HepG2 (cell line): ENCODE measurements around the gene ARMC3.

ENCODE experiments used
- CEBPB ChIP-seq: IDR thresholded peaks from 2 replicates; pipeline ENCODE4 v1.6.1; 2011; ENCODE audit warnings: low read depth, low read length, improper control_type of control experiment, borderline replicate concordance
- CEBPG ChIP-seq: IDR thresholded peaks from 2 replicates; pipeline ENCODE4 v1.6.1; 2016
- CEBPZ ChIP-seq: IDR thresholded peaks from 2 replicates; pipeline ENCODE4 v1.6.1; 2012; ENCODE audit warnings: low read length, improper control_type of control experiment
- MEIS1 ChIP-seq: sonication (generic); formaldehyde crosslinking; IDR thresholded peaks from 2 replicates; pipeline ENCODE4 v1.9.0; 2021; ENCODE audit warnings: mild to moderate bottlenecking, missing genetic modification reagents, moderate library complexity, borderline replicate concordance
- MTA3 ChIP-seq: sonication (generic); formaldehyde crosslinking; IDR thresholded peaks from 2 replicates; pipeline ENCODE4 v1.4.0; 2020; ENCODE audit warnings: missing genetic modification reagents
- NR3C1 ChIP-seq: sonication (generic); formaldehyde crosslinking; IDR thresholded peaks from 2 replicates; pipeline ENCODE4 v1.4.0; 2020; ENCODE audit warnings: missing genetic modification reagents
- PLRG1 ChIP-seq: fragments of 450-650 bp; conservative IDR thresholded peaks from 2 replicates; pipeline ENCODE4 v1.6.1; 2016
- TFAP4 ChIP-seq: sonication (generic); IDR thresholded peaks from 2 replicates; pipeline ENCODE4 v1.6.1; 2016; ENCODE audit warnings: low read depth, borderline replicate concordance
- ZNF232 ChIP-seq: sonication (generic); formaldehyde crosslinking; IDR thresholded peaks from 2 replicates; pipeline ENCODE4 v1.4.0; 2020; ENCODE audit warnings: missing genetic modification reagents, borderline replicate concordance
- ZNF274 ChIP-seq: sonication (generic); formaldehyde crosslinking; IDR thresholded peaks from 2 replicates; pipeline ENCODE4 v1.5.1; 2020; ENCODE audit warnings: mild to moderate bottlenecking, missing genetic modification reagents
- TF ChIP-seq, protein P1 (sequence below), 2 experiments: sonication (generic) in 1 of 2; formaldehyde crosslinking in 1 of 2; IDR thresholded peaks; 2 replicates each; pipeline versions ENCODE4 v1.4.0 to v1.6.1; 2018 to 2020; ENCODE audit warnings: missing genetic modification reagents in 2 of 2, borderline replicate concordance in 1 of 2, low read depth in 1 of 2, mild to moderate bottlenecking in 1 of 2, missing biosample characterization in 1 of 2
- TF ChIP-seq, protein P2 (sequence below): sonication (generic); formaldehyde crosslinking; IDR thresholded peaks from 2 replicates; pipeline ENCODE4 v1.8.0; 2022; ENCODE audit warnings: mild to moderate bottlenecking, missing genetic modification reagents, borderline replicate concordance
- TF ChIP-seq, protein P3 (sequence below): sonication (generic); formaldehyde crosslinking; conservative IDR thresholded peaks from 2 replicates; pipeline ENCODE4 v1.4.0; 2020; ENCODE audit warnings: missing genetic modification reagents

- TF ChIP-seq, protein P1, sequence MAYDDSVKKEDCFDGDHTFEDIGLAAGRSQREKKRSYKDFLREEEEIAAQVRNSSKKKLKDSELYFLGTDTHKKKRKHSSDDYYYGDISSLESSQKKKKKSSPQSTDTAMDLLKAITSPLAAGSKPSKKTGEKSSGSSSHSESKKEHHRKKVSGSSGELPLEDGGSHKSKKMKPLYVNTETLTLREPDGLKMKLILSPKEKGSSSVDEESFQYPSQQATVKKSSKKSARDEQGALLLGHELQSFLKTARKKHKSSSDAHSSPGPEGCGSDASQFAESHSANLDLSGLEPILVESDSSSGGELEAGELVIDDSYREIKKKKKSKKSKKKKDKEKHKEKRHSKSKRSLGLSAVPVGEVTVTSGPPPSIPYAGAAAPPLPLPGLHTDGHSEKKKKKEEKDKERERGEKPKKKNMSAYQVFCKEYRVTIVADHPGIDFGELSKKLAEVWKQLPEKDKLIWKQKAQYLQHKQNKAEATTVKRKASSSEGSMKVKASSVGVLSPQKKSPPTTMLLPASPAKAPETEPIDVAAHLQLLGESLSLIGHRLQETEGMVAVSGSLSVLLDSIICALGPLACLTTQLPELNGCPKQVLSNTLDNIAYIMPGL (CRISPR knock-in tag; IDR thresholded peaks at IDR 0.05; ENCODE audit: borderline replicate concordance in 1 of 2, low read depth in 1 of 2), result no peak
- TF ChIP-seq MTA3 (CRISPR knock-in tag) (no peak), CEBPZ (no peak), ZNF274 (no peak), CEBPG (CRISPR knock-in tag) (no peak), CEBPB (no peak), ZNF232 (CRISPR knock-in tag) (no peak), NR3C1 (CRISPR knock-in tag) (no peak), TFAP4 (no peak), MEIS1 (CRISPR knock-in tag) (no peak), PLRG1 (no peak)
- TF ChIP-seq, protein P2, sequence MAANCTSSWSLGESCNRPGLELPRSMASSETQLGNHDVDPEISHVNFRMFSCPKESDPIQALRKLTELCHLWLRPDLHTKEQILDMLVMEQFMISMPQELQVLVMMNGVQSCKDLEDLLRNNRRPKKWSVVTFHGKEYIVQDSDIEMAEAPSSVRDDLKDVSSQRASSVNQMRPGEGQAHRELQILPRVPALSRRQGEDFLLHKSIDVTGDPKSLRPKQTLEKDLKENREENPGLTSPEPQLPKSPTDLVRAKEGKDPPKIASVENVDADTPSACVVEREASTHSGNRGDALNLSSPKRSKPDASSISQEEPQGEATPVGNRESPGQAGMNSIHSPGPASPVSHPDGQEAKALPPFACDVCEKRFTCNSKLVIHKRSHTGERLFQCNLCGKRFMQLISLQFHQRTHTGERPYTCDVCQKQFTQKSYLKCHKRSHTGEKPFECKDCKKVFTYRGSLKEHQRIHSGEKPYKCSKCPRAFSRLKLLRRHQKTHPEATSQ, result no peak
- TF ChIP-seq, protein P3, sequence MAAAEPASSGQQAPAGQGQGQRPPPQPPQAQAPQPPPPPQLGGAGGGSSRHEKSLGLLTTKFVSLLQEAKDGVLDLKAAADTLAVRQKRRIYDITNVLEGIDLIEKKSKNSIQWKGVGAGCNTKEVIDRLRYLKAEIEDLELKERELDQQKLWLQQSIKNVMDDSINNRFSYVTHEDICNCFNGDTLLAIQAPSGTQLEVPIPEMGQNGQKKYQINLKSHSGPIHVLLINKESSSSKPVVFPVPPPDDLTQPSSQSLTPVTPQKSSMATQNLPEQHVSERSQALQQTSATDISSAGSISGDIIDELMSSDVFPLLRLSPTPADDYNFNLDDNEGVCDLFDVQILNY (CRISPR knock-in tag), result no peak
Observed at GRCh38 chr10:22993314-22993713, 65.5 kb downstream of the ARMC3 start.
